ENCODE data around the gene STAT6.

Gene STAT6

GRCh38 chr12:57087010-57087690 is 24.0 kb downstream of the STAT6 start:
- Histone ChIP-seq H3K9me3 (ENCODE audit: severe bottlenecking) (no peaks in the 10 kb centered on the region), H3K27me3 (ENCODE audit: insufficient read depth, poor library complexity, severe bottlenecking) (no peaks in the 10 kb centered on the region), H3K36me3 (ENCODE audit: low read depth) (peaks cover 18% of the 10 kb centered on the region), H3K27ac (ENCODE audit: poor library complexity, severe bottlenecking) (peak overlapping the region; percentile 99), H3K4me3 (ENCODE audit: severe bottlenecking) (peak overlapping the region; percentile 75), H3K4me1 (ENCODE audit: insufficient read depth, poor library complexity, severe bottlenecking) (peaks cover 10% of the 10 kb centered on the region)
- DNase-seq (ENCODE audit: low spot score) (peak; percentile 91), ATAC-seq (ENCODE audit: low read depth) (peak; percentile 58)
- TF ChIP-seq CTCF (IDR thresholded peaks at IDR 0.05; ENCODE audit: poor library complexity, severe bottlenecking) = no peak

GRCh38 chr12:57086493-57087009 is 24.6 kb downstream of the STAT6 start:
- TF ChIP-seq CTCF (IDR thresholded peaks at IDR 0.05; ENCODE audit: poor library complexity, severe bottlenecking) = peak; percentile 58
- H3K9me3 ChIP-seq (ENCODE audit: severe bottlenecking) = no peaks in the 10 kb centered on the region
- H3K27me3 ChIP-seq (ENCODE audit: insufficient read depth, poor library complexity, severe bottlenecking) = no peaks in the 10 kb centered on the region
- peaks cover 14% of the 10 kb centered on the region for H3K36me3 ChIP-seq (ENCODE audit: low read depth)
- ATAC-seq (ENCODE audit: low read depth) (no peak; the same call in 2 of the 3 replicates), DNase-seq (ENCODE audit: low spot score) (no peak)
- H3K27ac ChIP-seq (ENCODE audit: poor library complexity, severe bottlenecking) = peak overlapping the region; percentile 99
- H3K4me3 ChIP-seq (ENCODE audit: severe bottlenecking) = peak overlapping the region; percentile 75
- peaks cover 10% of the 10 kb centered on the region for H3K4me1 ChIP-seq (ENCODE audit: insufficient read depth, poor library complexity, severe bottlenecking)

- Histone ChIP-seq H3K4me1 (ENCODE audit: insufficient read depth, poor library complexity, severe bottlenecking) (peaks cover 10% of the 10 kb centered on the region), H3K27ac (ENCODE audit: poor library complexity, severe bottlenecking) (peak overlapping the region; percentile 99), H3K27me3 (ENCODE audit: insufficient read depth, poor library complexity, severe bottlenecking) (no peaks in the 10 kb centered on the region), H3K4me3 (ENCODE audit: severe bottlenecking) (peak overlapping the region; percentile 75), H3K36me3 (ENCODE audit: low read depth) (peaks cover 9% of the 10 kb centered on the region), H3K9me3 (ENCODE audit: severe bottlenecking) (no peaks in the 10 kb centered on the region)
- no peak for ATAC-seq (ENCODE audit: low read depth)
- TF ChIP-seq CTCF (IDR thresholded peaks at IDR 0.05; ENCODE audit: poor library complexity, severe bottlenecking) = no peak
- DNase-seq (ENCODE audit: low spot score) = no peak
These were observed 25.1 kb downstream of the STAT6 start for GRCh38 chr12:57085999-57086492.

- Histone ChIP-seq H3K27me3 (ENCODE audit: insufficient read depth, poor library complexity, severe bottlenecking) (no peaks in the 10 kb centered on the region), H3K27ac (ENCODE audit: poor library complexity, severe bottlenecking) (no peak overlapping the region), H3K36me3 (ENCODE audit: low read depth) (peaks cover 7% of the 10 kb centered on the region), H3K9me3 (ENCODE audit: severe bottlenecking) (no peaks in the 10 kb centered on the region), H3K4me1 (ENCODE audit: insufficient read depth, poor library complexity, severe bottlenecking) (peaks cover 5% of the 10 kb centered on the region), H3K4me3 (ENCODE audit: severe bottlenecking) (no peak overlapping the region)
- DNase-seq (ENCODE audit: low spot score) (no peak), ATAC-seq (ENCODE audit: low read depth) (no peak)
- no peak for TF ChIP-seq CTCF (IDR thresholded peaks at IDR 0.05; ENCODE audit: poor library complexity, severe bottlenecking)
These were observed 30.3 kb downstream of the STAT6 start for GRCh38 chr12:57080855-57081254.

GRCh38 chr12:57079821-57080220 is 31.3 kb downstream of the STAT6 start:
- DNase-seq (ENCODE audit: low spot score) (no peak), ATAC-seq (ENCODE audit: low read depth) (no peak)
- Histone ChIP-seq H3K27ac (ENCODE audit: poor library complexity, severe bottlenecking) (peak overlapping the region; percentile 60), H3K36me3 (ENCODE audit: low read depth) (peaks cover 8% of the 10 kb centered on the region), H3K27me3 (ENCODE audit: insufficient read depth, poor library complexity, severe bottlenecking) (no peaks in the 10 kb centered on the region), H3K4me1 (ENCODE audit: insufficient read depth, poor library complexity, severe bottlenecking) (peaks cover 3% of the 10 kb centered on the region), H3K4me3 (ENCODE audit: severe bottlenecking) (no peak overlapping the region), H3K9me3 (ENCODE audit: severe bottlenecking) (no peaks in the 10 kb centered on the region)
- TF ChIP-seq CTCF (IDR thresholded peaks at IDR 0.05; ENCODE audit: poor library complexity, severe bottlenecking) = no peak

Measured in RWPE2 (cell line).